ENCODE measurements around the gene STEAP4.

The STEAP4 gene

GRCh38 chr7:88329532-88330463 is 23.1 kb upstream of the STEAP4 start:
- in situ Hi-C loops (cut with MboI; ENCODE audit: low sequenced_read_pairs, unreplicated experiment), result no loop called here
- no peak for DNase-seq (ENCODE audit: low spot score)
- TF ChIP-seq CTCF (IDR thresholded peaks at IDR 0.05; ENCODE audit: borderline replicate concordance, control extremely low read depth, extremely low read depth, insufficient read depth, missing control alignments), result no peak

GRCh38 chr7:88328787-88329186 is 22.1 kb upstream of the STEAP4 start:
- DNase-seq (ENCODE audit: low spot score), result no peak
- in situ Hi-C loops (cut with MboI; ENCODE audit: low sequenced_read_pairs, unreplicated experiment), result no loop called here
- TF ChIP-seq CTCF (IDR thresholded peaks at IDR 0.05; ENCODE audit: borderline replicate concordance, control extremely low read depth, extremely low read depth, insufficient read depth, missing control alignments), result no peak

- in situ Hi-C loops (cut with MboI; ENCODE audit: low sequenced_read_pairs, unreplicated experiment), result no loop called here
These were observed 18.0 kb upstream of the STEAP4 start for GRCh38 chr7:88324699-88325098.

GRCh38 chr7:88322151-88322550 is 15.5 kb upstream of the STEAP4 start:
- no peak for TF ChIP-seq CTCF (IDR thresholded peaks at IDR 0.05; ENCODE audit: borderline replicate concordance, control extremely low read depth, extremely low read depth, insufficient read depth, missing control alignments)
- DNase-seq (ENCODE audit: low spot score), result no peak
- in situ Hi-C loops (cut with MboI; ENCODE audit: low sequenced_read_pairs, unreplicated experiment), result no loop called here

More at GRCh38 chr7:88324699-88325098, 18.0 kb upstream of the STEAP4 start:
- no peak for DNase-seq (ENCODE audit: low spot score)
- no peak for TF ChIP-seq CTCF (IDR thresholded peaks at IDR 0.05; ENCODE audit: borderline replicate concordance, control extremely low read depth, extremely low read depth, insufficient read depth, missing control alignments)

- in situ Hi-C loops (cut with MboI; ENCODE audit: low sequenced_read_pairs, unreplicated experiment), result no loop called here
- no peak for DNase-seq (ENCODE audit: low spot score)
- TF ChIP-seq CTCF (IDR thresholded peaks at IDR 0.05; ENCODE audit: borderline replicate concordance, control extremely low read depth, extremely low read depth, insufficient read depth, missing control alignments), result no peak
These were observed 15.0 kb upstream of the STEAP4 start for GRCh38 chr7:88321694-88322093.

- no peak for TF ChIP-seq CTCF (IDR thresholded peaks at IDR 0.05; ENCODE audit: borderline replicate concordance, control extremely low read depth, extremely low read depth, insufficient read depth, missing control alignments)
- DNase-seq (ENCODE audit: low spot score), result no peak
- in situ Hi-C loops (cut with MboI; ENCODE audit: low sequenced_read_pairs, unreplicated experiment), result no loop called here
These were observed 11.5 kb upstream of the STEAP4 start for GRCh38 chr7:88318196-88318595.

All from GM13976 (cell line).